ENCODE measurements around the gene USP9X.

The USP9X gene

DNA sequence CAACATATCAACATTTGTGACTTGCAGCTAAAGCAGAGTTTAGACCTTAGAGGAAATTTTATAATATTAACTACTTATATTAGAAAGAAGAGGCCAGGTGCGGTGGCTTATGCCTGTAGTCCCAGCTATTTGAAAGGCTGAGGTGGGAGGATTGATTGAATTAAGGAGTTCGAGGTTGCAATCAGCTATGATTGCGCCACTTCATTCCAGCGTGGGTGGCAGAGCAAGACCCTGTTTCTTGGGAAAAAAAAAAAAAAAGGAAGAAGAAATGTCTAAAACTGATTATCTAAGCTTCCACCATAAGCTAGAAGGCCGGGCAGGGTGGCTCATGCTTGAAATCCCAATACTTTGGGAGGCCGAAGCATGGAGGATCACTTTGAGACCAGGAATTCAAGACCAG is 42.0 kb upstream of the USP9X start:
- ATAC-seq, result no peak
- no peak for TF ChIP-seq BACH2 (CRISPR knock-in tag; IDR thresholded peaks at IDR 0.05; ENCODE audit: borderline replicate concordance)
- TF ChIP-seq, protein P1, sequence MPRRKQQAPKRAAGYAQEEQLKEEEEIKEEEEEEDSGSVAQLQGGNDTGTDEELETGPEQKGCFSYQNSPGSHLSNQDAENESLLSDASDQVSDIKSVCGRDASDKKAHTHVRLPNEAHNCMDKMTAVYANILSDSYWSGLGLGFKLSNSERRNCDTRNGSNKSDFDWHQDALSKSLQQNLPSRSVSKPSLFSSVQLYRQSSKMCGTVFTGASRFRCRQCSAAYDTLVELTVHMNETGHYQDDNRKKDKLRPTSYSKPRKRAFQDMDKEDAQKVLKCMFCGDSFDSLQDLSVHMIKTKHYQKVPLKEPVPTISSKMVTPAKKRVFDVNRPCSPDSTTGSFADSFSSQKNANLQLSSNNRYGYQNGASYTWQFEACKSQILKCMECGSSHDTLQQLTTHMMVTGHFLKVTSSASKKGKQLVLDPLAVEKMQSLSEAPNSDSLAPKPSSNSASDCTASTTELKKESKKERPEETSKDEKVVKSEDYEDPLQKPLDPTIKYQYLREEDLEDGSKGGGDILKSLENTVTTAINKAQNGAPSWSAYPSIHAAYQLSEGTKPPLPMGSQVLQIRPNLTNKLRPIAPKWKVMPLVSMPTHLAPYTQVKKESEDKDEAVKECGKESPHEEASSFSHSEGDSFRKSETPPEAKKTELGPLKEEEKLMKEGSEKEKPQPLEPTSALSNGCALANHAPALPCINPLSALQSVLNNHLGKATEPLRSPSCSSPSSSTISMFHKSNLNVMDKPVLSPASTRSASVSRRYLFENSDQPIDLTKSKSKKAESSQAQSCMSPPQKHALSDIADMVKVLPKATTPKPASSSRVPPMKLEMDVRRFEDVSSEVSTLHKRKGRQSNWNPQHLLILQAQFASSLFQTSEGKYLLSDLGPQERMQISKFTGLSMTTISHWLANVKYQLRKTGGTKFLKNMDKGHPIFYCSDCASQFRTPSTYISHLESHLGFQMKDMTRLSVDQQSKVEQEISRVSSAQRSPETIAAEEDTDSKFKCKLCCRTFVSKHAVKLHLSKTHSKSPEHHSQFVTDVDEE (CRISPR knock-in tag; IDR thresholded peaks at IDR 0.05), result no peak

DNA sequence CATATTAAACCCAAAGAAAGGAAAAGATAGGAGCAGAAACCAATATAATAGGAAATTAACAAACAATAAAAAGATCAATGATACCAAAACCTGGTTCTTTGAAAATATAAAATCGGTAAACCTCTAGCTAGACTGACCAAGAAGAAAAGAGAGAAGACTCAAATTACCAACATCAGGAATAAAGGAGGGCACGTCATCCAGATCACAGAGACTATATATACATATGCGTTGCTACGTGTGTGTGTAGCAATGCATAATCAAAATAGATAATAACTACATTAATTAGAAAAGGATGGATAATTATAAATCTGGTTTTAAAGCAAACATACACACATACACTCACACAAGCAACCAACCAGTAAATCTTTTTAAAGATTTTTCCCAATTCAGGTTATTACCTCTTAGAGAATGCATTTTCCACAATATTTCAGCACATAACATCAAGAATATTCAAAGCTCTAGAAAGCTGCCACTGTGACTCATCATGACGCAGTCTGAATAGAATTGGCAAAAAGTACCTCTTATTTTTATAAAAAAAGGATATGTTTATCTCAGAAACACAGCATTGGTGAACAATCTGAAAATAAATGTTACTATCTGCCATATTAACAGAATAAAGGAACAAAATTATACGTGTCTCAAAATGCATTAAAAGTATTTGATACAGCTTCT is 41.4 kb upstream of the USP9X start:
- peak; percentile 67 for ATAC-seq
- TF ChIP-seq, protein P2, sequence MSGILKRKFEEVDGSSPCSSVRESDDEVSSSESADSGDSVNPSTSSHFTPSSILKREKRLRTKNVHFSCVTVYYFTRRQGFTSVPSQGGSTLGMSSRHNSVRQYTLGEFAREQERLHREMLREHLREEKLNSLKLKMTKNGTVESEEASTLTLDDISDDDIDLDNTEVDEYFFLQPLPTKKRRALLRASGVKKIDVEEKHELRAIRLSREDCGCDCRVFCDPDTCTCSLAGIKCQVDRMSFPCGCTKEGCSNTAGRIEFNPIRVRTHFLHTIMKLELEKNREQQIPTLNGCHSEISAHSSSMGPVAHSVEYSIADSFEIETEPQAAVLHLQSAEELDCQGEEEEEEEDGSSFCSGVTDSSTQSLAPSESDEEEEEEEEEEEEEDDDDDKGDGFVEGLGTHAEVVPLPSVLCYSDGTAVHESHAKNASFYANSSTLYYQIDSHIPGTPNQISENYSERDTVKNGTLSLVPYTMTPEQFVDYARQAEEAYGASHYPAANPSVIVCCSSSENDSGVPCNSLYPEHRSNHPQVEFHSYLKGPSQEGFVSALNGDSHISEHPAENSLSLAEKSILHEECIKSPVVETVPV (CRISPR knock-in tag; IDR thresholded peaks at IDR 0.05), result no peak
- TF ChIP-seq ZC3H10 (CRISPR knock-in tag; IDR thresholded peaks at IDR 0.05) (no peak), OSR1 (CRISPR knock-in tag; IDR thresholded peaks at IDR 0.05) (no peak), ESRRG (CRISPR knock-in tag; IDR thresholded peaks at IDR 0.05) (no peak), CSDC2 (CRISPR knock-in tag; IDR thresholded peaks at IDR 0.05) (no peak), TCF4 (CRISPR knock-in tag; IDR thresholded peaks at IDR 0.05; ENCODE audit: borderline replicate concordance) (no peak), ZNF8 (CRISPR knock-in tag; IDR thresholded peaks at IDR 0.05) (no peak), ARNTL (CRISPR knock-in tag; IDR thresholded peaks at IDR 0.05; ENCODE audit: borderline replicate concordance, low read depth) (no peak), BACH2 (CRISPR knock-in tag; IDR thresholded peaks at IDR 0.05; ENCODE audit: borderline replicate concordance) (no peak), ZNF70 (CRISPR knock-in tag; IDR thresholded peaks at IDR 0.05) (no peak), ZFP30 (CRISPR knock-in tag; IDR thresholded peaks at IDR 0.05) (no peak), ZNF565 (CRISPR knock-in tag; conservative IDR thresholded peaks at IDR 0.05; ENCODE audit: low read depth) (no peak), PPARA (CRISPR knock-in tag; IDR thresholded peaks at IDR 0.05; ENCODE audit: borderline replicate concordance) (no peak), TOX (CRISPR knock-in tag; IDR thresholded peaks at IDR 0.05; ENCODE audit: borderline replicate concordance) (no peak)
- TF ChIP-seq, protein P3, sequence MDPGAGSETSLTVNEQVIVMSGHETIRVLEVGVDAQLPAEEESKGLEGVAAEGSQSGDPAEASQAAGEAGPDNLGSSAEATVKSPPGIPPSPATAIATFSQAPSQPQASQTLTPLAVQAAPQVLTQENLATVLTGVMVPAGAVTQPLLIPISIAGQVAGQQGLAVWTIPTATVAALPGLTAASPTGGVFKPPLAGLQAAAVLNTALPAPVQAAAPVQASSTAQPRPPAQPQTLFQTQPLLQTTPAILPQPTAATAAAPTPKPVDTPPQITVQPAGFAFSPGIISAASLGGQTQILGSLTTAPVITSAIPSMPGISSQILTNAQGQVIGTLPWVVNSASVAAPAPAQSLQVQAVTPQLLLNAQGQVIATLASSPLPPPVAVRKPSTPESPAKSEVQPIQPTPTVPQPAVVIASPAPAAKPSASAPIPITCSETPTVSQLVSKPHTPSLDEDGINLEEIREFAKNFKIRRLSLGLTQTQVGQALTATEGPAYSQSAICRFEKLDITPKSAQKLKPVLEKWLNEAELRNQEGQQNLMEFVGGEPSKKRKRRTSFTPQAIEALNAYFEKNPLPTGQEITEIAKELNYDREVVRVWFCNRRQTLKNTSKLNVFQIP (CRISPR knock-in tag; IDR thresholded peaks at IDR 0.05; ENCODE audit: borderline replicate concordance, low read depth), result no peak

DNA sequence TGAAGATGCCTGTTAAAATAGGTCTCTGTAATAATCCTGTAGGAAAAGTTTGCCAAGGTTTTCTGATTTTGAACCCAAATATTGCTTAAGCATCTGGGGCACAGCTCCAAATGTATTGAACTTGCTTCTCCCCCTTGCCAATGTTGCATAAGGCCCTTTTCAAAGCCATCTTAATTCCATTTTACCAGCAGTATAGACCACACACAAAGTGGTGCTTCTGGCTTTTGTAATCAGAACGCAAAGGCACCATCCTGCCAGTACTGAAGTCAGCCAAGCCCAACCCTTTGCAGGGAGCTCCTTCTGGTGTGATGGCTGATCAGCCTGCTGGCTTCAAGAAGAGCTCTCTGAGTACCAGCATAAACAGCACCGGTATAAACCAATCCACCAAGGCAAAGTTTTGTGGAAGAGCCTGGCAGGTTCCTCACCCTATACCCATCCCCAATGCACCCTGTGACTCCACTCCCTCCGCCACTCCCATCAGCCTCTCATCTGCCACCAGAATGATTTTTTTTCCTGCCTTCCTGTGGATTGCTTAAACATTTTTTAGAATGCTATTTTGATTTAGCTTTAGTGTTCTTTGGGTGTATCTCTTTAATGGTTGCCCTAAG is 39.2 kb upstream of the USP9X start:
- peak; percentile 82 for ATAC-seq
- TF ChIP-seq ZFP30 (CRISPR knock-in tag; IDR thresholded peaks at IDR 0.05) (no peak), ESRRG (CRISPR knock-in tag; IDR thresholded peaks at IDR 0.05) (no peak)
- TF ChIP-seq, protein P4, sequence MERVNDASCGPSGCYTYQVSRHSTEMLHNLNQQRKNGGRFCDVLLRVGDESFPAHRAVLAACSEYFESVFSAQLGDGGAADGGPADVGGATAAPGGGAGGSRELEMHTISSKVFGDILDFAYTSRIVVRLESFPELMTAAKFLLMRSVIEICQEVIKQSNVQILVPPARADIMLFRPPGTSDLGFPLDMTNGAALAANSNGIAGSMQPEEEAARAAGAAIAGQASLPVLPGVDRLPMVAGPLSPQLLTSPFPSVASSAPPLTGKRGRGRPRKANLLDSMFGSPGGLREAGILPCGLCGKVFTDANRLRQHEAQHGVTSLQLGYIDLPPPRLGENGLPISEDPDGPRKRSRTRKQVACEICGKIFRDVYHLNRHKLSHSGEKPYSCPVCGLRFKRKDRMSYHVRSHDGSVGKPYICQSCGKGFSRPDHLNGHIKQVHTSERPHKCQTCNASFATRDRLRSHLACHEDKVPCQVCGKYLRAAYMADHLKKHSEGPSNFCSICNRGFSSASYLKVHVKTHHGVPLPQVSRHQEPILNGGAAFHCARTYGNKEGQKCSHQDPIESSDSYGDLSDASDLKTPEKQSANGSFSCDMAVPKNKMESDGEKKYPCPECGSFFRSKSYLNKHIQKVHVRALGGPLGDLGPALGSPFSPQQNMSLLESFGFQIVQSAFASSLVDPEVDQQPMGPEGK (CRISPR knock-in tag; IDR thresholded peaks at IDR 0.05; ENCODE audit: borderline replicate concordance), result no peak

DNA sequence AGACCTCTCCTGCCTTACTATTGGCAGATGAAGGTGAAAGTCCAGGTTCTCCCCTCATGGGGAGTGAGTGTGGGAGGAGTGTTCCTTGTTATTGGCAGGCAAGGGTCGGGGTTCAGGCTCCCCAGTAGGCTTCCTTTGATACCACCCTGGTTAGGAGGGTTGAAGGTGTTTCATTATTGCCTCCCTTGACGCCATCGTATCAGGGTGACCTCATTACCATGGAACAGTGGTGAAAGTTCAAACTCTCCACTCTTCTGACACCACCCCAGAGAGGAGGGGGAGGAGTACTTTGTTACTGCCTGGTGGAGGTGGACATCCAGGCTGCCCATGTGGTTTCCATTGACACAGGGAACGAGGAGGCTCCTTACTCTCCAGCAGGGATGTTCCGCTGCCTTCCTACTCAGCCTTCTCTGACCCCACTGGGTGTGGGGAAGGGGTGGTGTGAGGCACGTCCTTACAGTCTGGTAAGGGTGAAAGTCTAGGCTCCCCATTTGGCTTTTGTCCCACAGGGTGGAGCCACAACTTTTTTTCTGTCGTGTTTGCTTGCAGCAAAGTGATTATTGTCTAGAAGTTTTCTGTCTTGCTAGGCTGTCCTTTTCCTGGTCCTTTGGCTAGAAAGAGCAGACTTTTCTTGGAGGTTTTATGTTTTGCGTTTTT is 37.2 kb upstream of the USP9X start:
- ATAC-seq, result no peak

More for the DNA sequence above, 37.2 kb upstream of the USP9X start:
- TF ChIP-seq, protein P4 (CRISPR knock-in tag; IDR thresholded peaks at IDR 0.05; ENCODE audit: borderline replicate concordance), result no peak
- TF ChIP-seq ZNF8 (CRISPR knock-in tag; IDR thresholded peaks at IDR 0.05) (no peak), ISL1 (CRISPR knock-in tag; IDR thresholded peaks at IDR 0.05) (no peak), ARNTL (CRISPR knock-in tag; IDR thresholded peaks at IDR 0.05; ENCODE audit: borderline replicate concordance, low read depth) (no peak), ZFP3 (CRISPR knock-in tag; IDR thresholded peaks at IDR 0.05) (no peak), ZFP30 (CRISPR knock-in tag; IDR thresholded peaks at IDR 0.05) (no peak), TCF4 (CRISPR knock-in tag; IDR thresholded peaks at IDR 0.05; ENCODE audit: borderline replicate concordance) (no peak), OSR1 (CRISPR knock-in tag; IDR thresholded peaks at IDR 0.05) (no peak), SNAI2 (CRISPR knock-in tag; IDR thresholded peaks at IDR 0.05) (no peak), PPARA (CRISPR knock-in tag; IDR thresholded peaks at IDR 0.05; ENCODE audit: borderline replicate concordance) (no peak), GLIS3 (CRISPR knock-in tag; IDR thresholded peaks at IDR 0.05) (no peak), ZNF70 (CRISPR knock-in tag; IDR thresholded peaks at IDR 0.05) (no peak)
- TF ChIP-seq, protein P1 (CRISPR knock-in tag; IDR thresholded peaks at IDR 0.05), result no peak

All from SK-N-SH treated with all-trans-retinoic acid at 6 μM for 48 hours (cell line).